ENCODE results near the gene TENM3. TPM values are rescaled to one million over a fixed set of nuclear protein-coding genes. Genes with fewer than 3 reads are reported as not detected.

Gene TENM3
- total and polyA plus RNA-seq, 10 of the 15 experiments (the other 5 are each of a cell fraction or from before 2014, with no cell fraction given): 0.01 to 1.7 (median 0.08) TPM; not detected in 2

- intact Hi-C loops (cut with micrococcal nuclease; ENCODE audit: unreplicated experiment): no loop called here
- no peak overlapping the region for H3K4me2 ChIP-seq (ENCODE audit: control insufficient read depth, insufficient read depth)
- 55% methylated on average over 3 of the region's 3 CpGs for WGBS (ENCODE audit: insufficient coverage, insufficient replicate concordance, low lambda C conversion rate, missing lambda C conversion rate)
- POLR2A ChIA-PET: no interaction called here
- ATAC-seq (no peak), FAIRE-seq (no peak), DNase-seq (ENCODE audit: low read depth, low spot score) (no peak)
- no peak overlapping the region for H3K9ac ChIP-seq (ENCODE audit: control insufficient read depth, insufficient read depth, low read length)
- no peak overlapping the region for H3K4me3 ChIP-seq
- BruUV-seq (replicated peaks): no TSS peak
- no peaks in the 10 kb centered on the region for H3K9me3 ChIP-seq (replicated peaks; ENCODE audit: control insufficient read depth, insufficient read depth, low read length)
- H3K4me1 ChIP-seq (ENCODE audit: control insufficient read depth, insufficient read depth, low read length): no peaks in the 10 kb centered on the region
- no peaks in the 10 kb centered on the region for H4K20me1 ChIP-seq (ENCODE audit: control insufficient read depth, insufficient read depth)
- in situ Hi-C loops (cut with MboI): no loop called here
- no peaks in the 10 kb centered on the region for H3K27me3 ChIP-seq (replicated peaks in 1 of 2; ENCODE audit: control insufficient read depth in 2 of 2, insufficient read depth in 2 of 2, low read length in 1 of 2)
- no peak overlapping the region for H2AFZ ChIP-seq (ENCODE audit: control insufficient read depth, low read depth, low read length)
- no peak overlapping the region for H3K27ac ChIP-seq (ENCODE audit: control insufficient read depth, insufficient read depth)
- RAD21 ChIA-PET (ENCODE audit: unreplicated experiment): no interaction called here
- CTCF ChIA-PET: no interaction called here
- H3K79me2 ChIP-seq (ENCODE audit: control insufficient read depth, insufficient read depth, low read length): no peaks in the 10 kb centered on the region
- SMC1A ChIA-PET (ENCODE audit: uncharacterized antibody, unreplicated experiment): no interaction called here
- no peaks in the 10 kb centered on the region for H3K36me3 ChIP-seq (ENCODE audit: control insufficient read depth in 2 of 2, insufficient read depth in 2 of 2, low read length in 1 of 2)
- TF ChIP-seq CBFB (IDR thresholded peaks at IDR 0.05; ENCODE audit: low read depth): no peak
- TF ChIP-seq USF2 (IDR thresholded peaks at IDR 0.05; ENCODE audit: borderline replicate concordance, low read depth, low read length): no peak
- no peak for TF ChIP-seq ESRRA (IDR thresholded peaks at IDR 0.05; ENCODE audit: low read length)
- no peak for TF ChIP-seq ZNF217 (IDR thresholded peaks at IDR 0.05)
- TF ChIP-seq RCOR1 (conservative IDR thresholded peaks at IDR 0.05; ENCODE audit: low read depth, low read length): no peak
- no peak for TF ChIP-seq BCLAF1 (IDR thresholded peaks at IDR 0.05)
- TF ChIP-seq EGR1 (IDR thresholded peaks at IDR 0.05; ENCODE audit: borderline replicate concordance in 1 of 2, low read depth in 2 of 2, low read length in 2 of 2): no peak
- no peak for TF ChIP-seq ZNF592 (IDR thresholded peaks at IDR 0.05)
- no peak for TF ChIP-seq PRDM15 (CRISPR knock-in tag; IDR thresholded peaks at IDR 0.05)
- no peak for TF ChIP-seq NFYB (IDR thresholded peaks at IDR 0.05; ENCODE audit: insufficient read depth, low read depth, low read length)
- TF ChIP-seq SUZ12 (IDR thresholded peaks at IDR 0.05; ENCODE audit: unreplicated experiment): no peak
- TF ChIP-seq ATF3 (IDR thresholded peaks at IDR 0.05; ENCODE audit: borderline replicate concordance, extremely low read depth, low read depth, low read length): no peak
These were observed 14.3 kb downstream of the TENM3 start for GRCh38 chr4:182257503-182257902.

Measured in GM12878 (cell line).